Measurements from ENCODE around the gene UGCG. TPM values are rescaled to one million over a fixed set of nuclear protein-coding genes. Genes with fewer than 3 reads are reported as not detected.

UGCG gene
- total and polyA plus RNA-seq, 2 donors (not counting 1 experiment from before 2014, with no cell fraction given) = 23.9 to 53.5 TPM

DNA sequence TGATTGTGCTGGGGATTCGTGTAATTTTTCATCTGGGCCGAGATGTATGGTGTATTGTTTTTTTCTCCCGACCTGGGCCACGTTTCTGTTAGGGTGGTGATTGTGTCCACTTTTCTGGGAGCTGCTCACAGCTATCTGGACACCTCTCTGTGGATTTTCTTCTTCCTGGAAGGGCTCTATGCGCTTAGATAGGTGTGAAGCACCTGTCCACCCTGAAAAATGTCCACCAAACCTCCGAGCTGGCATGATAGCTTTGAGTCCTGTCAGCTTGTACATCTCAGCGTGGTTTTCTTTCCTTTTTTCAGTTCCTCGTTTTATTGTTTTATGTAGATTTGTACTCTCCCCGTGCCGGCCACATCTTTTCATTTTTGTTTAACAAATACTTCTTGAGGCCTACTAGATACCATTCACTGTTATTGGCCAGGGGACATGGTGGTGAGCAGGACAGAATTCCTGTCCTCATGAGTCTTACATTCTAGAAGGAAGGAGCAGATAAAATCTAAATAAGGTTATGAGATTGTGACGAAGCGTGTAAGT lies 1.1 kb downstream of the UGCG start:
- H3K27ac Mint-ChIP-seq = no peak overlapping the region
- Histone ChIP-seq H3K4me1 (ENCODE audit: control insufficient read depth in 2 of 2, insufficient read depth in 2 of 2, low read length in 2 of 2) (peaks cover 46 to 52% of the 10 kb centered on the region in 2 donors), H3K27ac (ENCODE audit: low read length in 2 of 2) (peak overlapping the region; percentile 49 to 84), H3K9ac (ENCODE audit: low read length) (peak overlapping the region; percentile 75), H3K4me3 (ENCODE audit: control extremely low read depth in 1 of 5, extremely low read depth in 1 of 5, insufficient read depth in 1 of 5, low read depth in 2 of 5, low read length in 4 of 5) (peak overlapping the region; percentile 70 to 95 (median 91)), H3K27me3 (replicated peaks in 1 of 4; ENCODE audit: control extremely low read depth in 1 of 4, control insufficient read depth in 3 of 4, insufficient read depth in 4 of 4, low read length in 3 of 4) (no peaks in the 10 kb centered on the region), H3K79me2 (ENCODE audit: control insufficient read depth, insufficient read depth, low read length) (peaks cover 75% of the 10 kb centered on the region), H4K20me1 (ENCODE audit: control insufficient read depth, insufficient read depth, low read length, poor library complexity, severe bottlenecking) (peaks cover 57% of the 10 kb centered on the region), H3K4me2 (replicated peaks; ENCODE audit: low read depth, low read length, poor library complexity, severe bottlenecking) (peak overlapping the region; percentile 98), H3K9me3 (ENCODE audit: control extremely low read depth in 1 of 3, control insufficient read depth in 2 of 3, insufficient read depth in 1 of 3, low read length in 2 of 3) (peaks cover 0 to under 1% (median 0%) of the 10 kb centered on the region in 3 donors), H2AFZ (ENCODE audit: insufficient read depth, low read depth, low read length, poor library complexity, severe bottlenecking) (peak overlapping the region; percentile 99), H3K36me3 (replicated peaks in 1 of 2; ENCODE audit: control extremely low read depth in 1 of 2, control insufficient read depth in 1 of 2, extremely low read depth in 1 of 2, insufficient read depth in 2 of 2, low read length in 1 of 2) (peaks cover 0 to 3% of the 10 kb centered on the region in 2 experiments)
- no peaks in the 10 kb centered on the region for H3K9me3 Mint-ChIP-seq (ENCODE audit: insufficient read depth)
- no peak overlapping the region for H3K4me3 Mint-ChIP-seq
- ChIA-PET CTCF (interaction anchor here (0.5 to 3.8 kb wide), 12 partner anchors 17 to 481 kb away, joined by 3 to 34 read pairs (median 4); partner anchors contain the start of gene HSDL2), POLR2A (interaction anchor here (0.7 to 2.2 kb wide), 5 partner anchors 17 to 435 kb away, joined by 3 to 6 read pairs (median 4); partner anchors contain the start of gene PTBP3)
- DNase-seq = peak; percentile 84
- H3K27me3 Mint-ChIP-seq = no peaks in the 10 kb centered on the region
- intact Hi-C loops (cut with micrococcal nuclease) = loop anchor here (1.0 to 10.0 kb wide), 11 partner anchors 19 to 1643 kb away; partner anchors contain the start of genes ECPAS, FKBP15, INIP and SLC31A1
- H3K4me1 Mint-ChIP-seq = peaks cover 3% of the 10 kb centered on the region
- WGBS (ENCODE audit: insufficient coverage) = 12% methylated on average over 5 of the region's 12 CpGs
- no peak for TF ChIP-seq EZH2 (IDR thresholded peaks at IDR 0.05; ENCODE audit: borderline replicate concordance, insufficient read depth, low read depth, low read length, poor library complexity, severe bottlenecking)
- TF ChIP-seq, protein P1, sequence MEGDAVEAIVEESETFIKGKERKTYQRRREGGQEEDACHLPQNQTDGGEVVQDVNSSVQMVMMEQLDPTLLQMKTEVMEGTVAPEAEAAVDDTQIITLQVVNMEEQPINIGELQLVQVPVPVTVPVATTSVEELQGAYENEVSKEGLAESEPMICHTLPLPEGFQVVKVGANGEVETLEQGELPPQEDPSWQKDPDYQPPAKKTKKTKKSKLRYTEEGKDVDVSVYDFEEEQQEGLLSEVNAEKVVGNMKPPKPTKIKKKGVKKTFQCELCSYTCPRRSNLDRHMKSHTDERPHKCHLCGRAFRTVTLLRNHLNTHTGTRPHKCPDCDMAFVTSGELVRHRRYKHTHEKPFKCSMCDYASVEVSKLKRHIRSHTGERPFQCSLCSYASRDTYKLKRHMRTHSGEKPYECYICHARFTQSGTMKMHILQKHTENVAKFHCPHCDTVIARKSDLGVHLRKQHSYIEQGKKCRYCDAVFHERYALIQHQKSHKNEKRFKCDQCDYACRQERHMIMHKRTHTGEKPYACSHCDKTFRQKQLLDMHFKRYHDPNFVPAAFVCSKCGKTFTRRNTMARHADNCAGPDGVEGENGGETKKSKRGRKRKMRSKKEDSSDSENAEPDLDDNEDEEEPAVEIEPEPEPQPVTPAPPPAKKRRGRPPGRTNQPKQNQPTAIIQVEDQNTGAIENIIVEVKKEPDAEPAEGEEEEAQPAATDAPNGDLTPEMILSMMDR (IDR thresholded peaks at IDR 0.05) = no peak
- ATAC-seq (ENCODE audit: low read depth) = peak; percentile 31

All from B cell (primary cell).